HG02938 (cell line): ENCODE results near the gene PCDHB7.
"Not testable (repeated sequence)": the region's sequence is repeated elsewhere in the genome, so short reads cannot be mapped to it uniquely, and the experiment has no call there.

Source experiments
- ATAC-seq: cut with Tn5 transposase; IDR thresholded peaks from one replicate; pipeline ENCODE4 v1.9.1; 2021; ENCODE audit warnings: mild to moderate bottlenecking, moderate library complexity; ENCODE audit not compliant: unreplicated experiment

PCDHB7 gene

DNA sequence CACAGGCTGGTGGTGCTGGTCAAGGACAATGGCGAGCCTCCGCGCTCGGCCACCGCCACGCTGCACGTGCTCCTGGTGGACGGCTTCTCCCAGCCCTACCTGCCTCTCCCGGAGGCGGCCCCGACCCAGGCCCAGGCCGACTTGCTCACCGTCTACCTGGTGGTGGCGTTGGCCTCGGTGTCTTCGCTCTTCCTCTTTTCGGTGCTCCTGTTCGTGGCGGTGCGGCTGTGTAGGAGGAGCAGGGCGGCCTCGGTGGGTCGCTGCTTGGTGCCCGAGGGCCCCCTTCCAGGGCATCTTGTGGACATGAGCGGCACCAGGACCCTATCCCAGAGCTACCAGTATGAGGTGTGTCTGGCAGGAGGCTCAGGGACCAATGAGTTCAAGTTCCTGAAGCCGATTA is 43.6 kb downstream of the PCDHB7 start:
- ATAC-seq: not testable (repeated sequence)

- no peak for ATAC-seq
These were observed 50.8 kb downstream of the PCDHB7 start, which contains the start of gene PCDHB14 for GRCh38 chr5:141223112-141223783. Gene PCDHB14 (plus strand): TSS chr5:141223343. CDS start chr5:141223506, 163 bp downstream.

DNA sequence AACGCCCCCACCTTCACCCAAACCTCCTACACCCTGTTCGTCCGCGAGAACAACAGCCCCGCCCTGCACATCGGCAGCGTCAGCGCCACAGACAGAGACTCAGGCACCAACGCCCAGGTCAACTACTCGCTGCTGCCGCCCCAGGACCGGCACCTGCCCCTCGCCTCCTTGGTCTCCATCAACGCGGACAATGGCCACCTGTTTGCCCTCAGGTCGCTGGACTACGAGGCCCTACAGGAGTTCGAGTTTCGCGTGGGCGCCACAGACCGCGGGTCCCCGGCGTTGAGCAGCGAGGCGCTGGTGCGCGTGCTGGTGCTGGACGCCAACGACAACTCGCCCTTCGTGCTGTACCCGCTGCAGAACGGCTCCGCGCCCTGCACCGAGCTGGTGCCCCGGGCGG is 52.4 kb downstream of the PCDHB7 start:
- not testable (repeated sequence) for ATAC-seq

DNA sequence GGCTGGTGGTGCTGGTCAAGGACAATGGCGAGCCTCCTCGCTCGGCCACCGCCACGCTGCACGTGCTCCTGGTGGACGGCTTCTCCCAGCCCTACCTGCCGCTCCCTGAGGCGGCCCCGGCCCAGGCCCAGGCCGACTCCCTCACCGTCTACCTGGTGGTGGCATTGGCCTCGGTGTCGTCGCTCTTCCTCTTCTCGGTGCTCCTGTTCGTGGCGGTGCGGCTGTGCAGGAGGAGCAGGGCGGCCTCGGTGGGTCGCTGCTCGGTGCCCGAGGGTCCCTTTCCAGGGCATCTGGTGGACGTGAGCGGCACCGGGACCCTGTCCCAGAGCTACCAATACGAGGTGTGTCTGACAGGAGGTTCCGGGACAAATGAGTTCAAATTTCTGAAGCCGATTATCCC is 53.0 kb downstream of the PCDHB7 start:
- ATAC-seq: not testable (repeated sequence)
